ENCODE results near the gene JUN. TPM values are rescaled to one million over a fixed set of nuclear protein-coding genes. Genes with fewer than 3 reads are reported as not detected.

The JUN gene
- polyA plus RNA-seq, 1 donor from 2014 or later, result 124 TPM

DNA sequence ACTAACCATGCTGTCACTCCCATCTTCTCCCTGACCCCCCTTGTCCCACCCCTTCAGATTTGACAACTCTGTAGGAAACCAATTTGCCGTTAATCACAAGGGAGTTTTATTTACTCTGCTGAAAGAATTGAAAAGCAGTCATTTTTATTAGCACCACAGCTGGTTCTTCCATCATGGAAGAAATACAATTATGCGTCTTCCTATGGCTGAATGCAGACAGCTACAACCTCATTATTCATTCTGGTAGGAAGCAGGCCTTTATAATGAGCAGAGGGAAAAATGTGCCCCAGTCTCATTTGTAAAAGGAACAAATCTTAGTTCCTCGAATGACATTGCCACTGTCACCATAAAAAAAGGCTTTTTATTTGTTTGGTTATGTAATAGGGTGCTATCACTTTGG, 35.2 kb downstream of the JUN start:
- H3K4me3 ChIP-seq (ENCODE audit: low read length), result no peak overlapping the region
- no peaks in the 10 kb centered on the region for H3K9me2 ChIP-seq (ENCODE audit: insufficient read depth, low read length)
- H3K79me2 ChIP-seq (replicated peaks; ENCODE audit: insufficient read depth, low read length), result no peaks in the 10 kb centered on the region
- no peaks in the 10 kb centered on the region for H3F3A ChIP-seq (ENCODE audit: insufficient read depth, low read length, poor library complexity, severe bottlenecking)
- no peaks in the 10 kb centered on the region for H3K36me3 ChIP-seq (ENCODE audit: insufficient read depth, low read length)
- peaks cover 25% of the 10 kb centered on the region for H3K27me3 ChIP-seq (ENCODE audit: insufficient read depth, low read depth, low read length)
- H3K27ac ChIP-seq (ENCODE audit: low read length), result no peak overlapping the region
- H2AFZ ChIP-seq (ENCODE audit: low read depth, low read length), result no peak overlapping the region
- H4K20me1 ChIP-seq (ENCODE audit: insufficient read depth), result no peaks in the 10 kb centered on the region
- no peak overlapping the region for H3K9ac ChIP-seq (ENCODE audit: low read length)
- TF ChIP-seq, protein P1, sequence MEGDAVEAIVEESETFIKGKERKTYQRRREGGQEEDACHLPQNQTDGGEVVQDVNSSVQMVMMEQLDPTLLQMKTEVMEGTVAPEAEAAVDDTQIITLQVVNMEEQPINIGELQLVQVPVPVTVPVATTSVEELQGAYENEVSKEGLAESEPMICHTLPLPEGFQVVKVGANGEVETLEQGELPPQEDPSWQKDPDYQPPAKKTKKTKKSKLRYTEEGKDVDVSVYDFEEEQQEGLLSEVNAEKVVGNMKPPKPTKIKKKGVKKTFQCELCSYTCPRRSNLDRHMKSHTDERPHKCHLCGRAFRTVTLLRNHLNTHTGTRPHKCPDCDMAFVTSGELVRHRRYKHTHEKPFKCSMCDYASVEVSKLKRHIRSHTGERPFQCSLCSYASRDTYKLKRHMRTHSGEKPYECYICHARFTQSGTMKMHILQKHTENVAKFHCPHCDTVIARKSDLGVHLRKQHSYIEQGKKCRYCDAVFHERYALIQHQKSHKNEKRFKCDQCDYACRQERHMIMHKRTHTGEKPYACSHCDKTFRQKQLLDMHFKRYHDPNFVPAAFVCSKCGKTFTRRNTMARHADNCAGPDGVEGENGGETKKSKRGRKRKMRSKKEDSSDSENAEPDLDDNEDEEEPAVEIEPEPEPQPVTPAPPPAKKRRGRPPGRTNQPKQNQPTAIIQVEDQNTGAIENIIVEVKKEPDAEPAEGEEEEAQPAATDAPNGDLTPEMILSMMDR (IDR thresholded peaks at IDR 0.05; ENCODE audit: poor library complexity, severe bottlenecking), result no peak
- no peaks in the 10 kb centered on the region for H3K9me3 ChIP-seq (ENCODE audit: low read length)
- no peak overlapping the region for H3K4me2 ChIP-seq (ENCODE audit: low read length)

DNA sequence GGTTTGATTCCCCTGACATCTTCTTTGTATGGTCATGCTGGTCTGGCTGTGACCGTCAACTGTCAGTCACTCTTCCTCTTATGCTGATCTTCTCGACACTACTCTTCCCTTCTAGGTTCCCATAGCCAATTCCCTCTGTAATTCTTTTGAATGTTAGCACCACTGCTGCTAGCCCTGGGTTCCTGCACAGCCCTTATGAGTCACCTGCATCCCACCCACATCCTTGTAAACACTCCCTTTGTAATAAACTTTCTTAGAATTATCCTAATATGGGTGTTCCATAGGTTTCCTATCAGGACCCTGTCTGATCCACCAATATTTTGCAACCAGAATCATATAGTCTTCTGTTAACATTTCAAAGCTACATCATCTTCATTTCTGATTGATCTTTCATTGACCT, 37.1 kb downstream of the JUN start:
- Histone ChIP-seq H3F3A (ENCODE audit: insufficient read depth, low read length, poor library complexity, severe bottlenecking) (no peaks in the 10 kb centered on the region), H3K79me2 (replicated peaks; ENCODE audit: insufficient read depth, low read length) (no peaks in the 10 kb centered on the region), H2AFZ (ENCODE audit: low read depth, low read length) (no peak overlapping the region), H3K27me3 (ENCODE audit: insufficient read depth, low read depth, low read length) (peaks cover 25% of the 10 kb centered on the region), H3K4me3 (ENCODE audit: low read length) (no peak overlapping the region), H3K9ac (ENCODE audit: low read length) (no peak overlapping the region), H3K36me3 (ENCODE audit: insufficient read depth, low read length) (no peaks in the 10 kb centered on the region), H3K9me2 (ENCODE audit: insufficient read depth, low read length) (no peaks in the 10 kb centered on the region), H3K4me2 (ENCODE audit: low read length) (no peak overlapping the region), H3K9me3 (ENCODE audit: low read length) (no peaks in the 10 kb centered on the region), H3K27ac (ENCODE audit: low read length) (no peak overlapping the region), H4K20me1 (ENCODE audit: insufficient read depth) (no peaks in the 10 kb centered on the region)
- TF ChIP-seq, protein P1 (IDR thresholded peaks at IDR 0.05; ENCODE audit: poor library complexity, severe bottlenecking), result no peak
- no peak for TF ChIP-seq MXI1 (conservative IDR thresholded peaks at IDR 0.05; ENCODE audit: poor library complexity, severe bottlenecking)
- TF ChIP-seq EZH2 (IDR thresholded peaks at IDR 0.05; ENCODE audit: borderline replicate concordance, insufficient read depth, low read length, poor library complexity, severe bottlenecking), result no peak

DNA sequence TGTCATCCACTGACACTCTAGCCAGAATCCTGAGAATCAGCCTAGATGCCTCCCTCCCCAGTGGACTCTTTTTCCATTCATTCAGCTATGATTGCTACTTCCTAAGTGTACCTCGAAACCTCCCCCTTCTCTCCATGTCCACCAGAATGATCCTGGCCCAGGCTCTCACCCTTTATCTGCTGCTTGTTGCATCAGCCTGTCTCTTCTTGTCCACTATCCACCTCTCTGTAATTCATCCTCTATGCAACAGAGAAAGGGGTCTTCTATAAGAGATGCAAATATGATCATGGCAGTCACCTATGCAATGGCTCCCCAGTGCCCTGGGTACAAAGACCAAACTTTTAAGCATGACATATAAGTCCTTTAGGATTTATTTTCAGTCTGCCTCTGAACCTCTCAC, 37.7 kb downstream of the JUN start:
- H3F3A ChIP-seq (ENCODE audit: insufficient read depth, low read length, poor library complexity, severe bottlenecking), result no peaks in the 10 kb centered on the region
- no peak overlapping the region for H2AFZ ChIP-seq (ENCODE audit: low read depth, low read length)
- H3K27ac ChIP-seq (ENCODE audit: low read length), result no peak overlapping the region
- no peaks in the 10 kb centered on the region for H3K36me3 ChIP-seq (ENCODE audit: insufficient read depth, low read length)
- H3K4me3 ChIP-seq (ENCODE audit: low read length), result no peak overlapping the region
- H4K20me1 ChIP-seq (ENCODE audit: insufficient read depth), result no peaks in the 10 kb centered on the region
- H3K27me3 ChIP-seq (ENCODE audit: insufficient read depth, low read depth, low read length), result peaks cover 25% of the 10 kb centered on the region
- TF ChIP-seq TAF1 (IDR thresholded peaks at IDR 0.05; ENCODE audit: low read depth), result no peak
- TF ChIP-seq, protein P1 (IDR thresholded peaks at IDR 0.05; ENCODE audit: poor library complexity, severe bottlenecking), result no peak
- no peak for TF ChIP-seq POLR2AphosphoS5 (IDR thresholded peaks at IDR 0.05)
- no peak for TF ChIP-seq RAD21 (conservative IDR thresholded peaks at IDR 0.05)
- no peak for TF ChIP-seq EZH2 (IDR thresholded peaks at IDR 0.05; ENCODE audit: borderline replicate concordance, insufficient read depth, low read length, poor library complexity, severe bottlenecking)
- TF ChIP-seq SMC3 (conservative IDR thresholded peaks at IDR 0.05; ENCODE audit: poor library complexity), result no peak
- TF ChIP-seq, protein P2, sequence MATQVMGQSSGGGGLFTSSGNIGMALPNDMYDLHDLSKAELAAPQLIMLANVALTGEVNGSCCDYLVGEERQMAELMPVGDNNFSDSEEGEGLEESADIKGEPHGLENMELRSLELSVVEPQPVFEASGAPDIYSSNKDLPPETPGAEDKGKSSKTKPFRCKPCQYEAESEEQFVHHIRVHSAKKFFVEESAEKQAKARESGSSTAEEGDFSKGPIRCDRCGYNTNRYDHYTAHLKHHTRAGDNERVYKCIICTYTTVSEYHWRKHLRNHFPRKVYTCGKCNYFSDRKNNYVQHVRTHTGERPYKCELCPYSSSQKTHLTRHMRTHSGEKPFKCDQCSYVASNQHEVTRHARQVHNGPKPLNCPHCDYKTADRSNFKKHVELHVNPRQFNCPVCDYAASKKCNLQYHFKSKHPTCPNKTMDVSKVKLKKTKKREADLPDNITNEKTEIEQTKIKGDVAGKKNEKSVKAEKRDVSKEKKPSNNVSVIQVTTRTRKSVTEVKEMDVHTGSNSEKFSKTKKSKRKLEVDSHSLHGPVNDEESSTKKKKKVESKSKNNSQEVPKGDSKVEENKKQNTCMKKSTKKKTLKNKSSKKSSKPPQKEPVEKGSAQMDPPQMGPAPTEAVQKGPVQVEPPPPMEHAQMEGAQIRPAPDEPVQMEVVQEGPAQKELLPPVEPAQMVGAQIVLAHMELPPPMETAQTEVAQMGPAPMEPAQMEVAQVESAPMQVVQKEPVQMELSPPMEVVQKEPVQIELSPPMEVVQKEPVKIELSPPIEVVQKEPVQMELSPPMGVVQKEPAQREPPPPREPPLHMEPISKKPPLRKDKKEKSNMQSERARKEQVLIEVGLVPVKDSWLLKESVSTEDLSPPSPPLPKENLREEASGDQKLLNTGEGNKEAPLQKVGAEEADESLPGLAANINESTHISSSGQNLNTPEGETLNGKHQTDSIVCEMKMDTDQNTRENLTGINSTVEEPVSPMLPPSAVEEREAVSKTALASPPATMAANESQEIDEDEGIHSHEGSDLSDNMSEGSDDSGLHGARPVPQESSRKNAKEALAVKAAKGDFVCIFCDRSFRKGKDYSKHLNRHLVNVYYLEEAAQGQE (IDR thresholded peaks at IDR 0.05; ENCODE audit: borderline replicate concordance), result no peak
- H3K9me3 ChIP-seq (ENCODE audit: low read length), result no peaks in the 10 kb centered on the region
- H3K9ac ChIP-seq (ENCODE audit: low read length), result no peak overlapping the region
- H3K79me2 ChIP-seq (replicated peaks; ENCODE audit: insufficient read depth, low read length), result no peaks in the 10 kb centered on the region
- H3K9me2 ChIP-seq (ENCODE audit: insufficient read depth, low read length), result no peaks in the 10 kb centered on the region
- H3K4me2 ChIP-seq (ENCODE audit: low read length), result no peak overlapping the region

All from neural cell (in vitro differentiated cells).